H9 (cell line): ENCODE measurements around the gene CHD1. TPM values are rescaled to one million over a fixed set of nuclear protein-coding genes. Genes with fewer than 3 reads are reported as not detected.

Experiments
- DNase-seq: peaks from one replicate; pipeline ENCODE4 v3.0.0-alpha.2; 2017
- H2AFZ ChIP-seq: one replicate; pipeline ENCODE4 v1.6.1; 2013; ENCODE audit warnings: mild to moderate bottlenecking, low read length, control low read depth, moderate library complexity
- H2AK5ac ChIP-seq: 2 replicates; pipeline ENCODE4 v1.6.1; 2013; ENCODE audit warnings: low read length, control low read depth, mixed read lengths; ENCODE audit not compliant: insufficient read length
- H2BK120ac ChIP-seq: one replicate; pipeline ENCODE4 v1.6.1; 2013; ENCODE audit warnings: low read depth, mild to moderate bottlenecking, low read length, control low read depth, inconsistent platforms; ENCODE audit not compliant: poor library complexity, severe bottlenecking
- H2BK12ac ChIP-seq: 2 replicates; pipeline ENCODE4 v1.6.1; 2013; ENCODE audit warnings: low read length, control low read depth, mixed read lengths, low read depth; ENCODE audit not compliant: insufficient read length
- H2BK15ac ChIP-seq: 2 replicates; pipeline ENCODE4 v1.6.1; 2013; ENCODE audit warnings: low read depth, low read length, control low read depth
- H2BK20ac ChIP-seq: one replicate; pipeline ENCODE4 v1.6.1; 2013; ENCODE audit warnings: low read depth, mild to moderate bottlenecking, low read length, control low read depth, inconsistent platforms; ENCODE audit not compliant: poor library complexity, severe bottlenecking
- H2BK5ac ChIP-seq: 2 replicates; pipeline ENCODE4 v1.6.1; 2013; ENCODE audit warnings: low read length, control low read depth, mixed read lengths; ENCODE audit not compliant: insufficient read length
- H3K14ac ChIP-seq: 2 replicates; pipeline ENCODE4 v1.6.1; 2013; ENCODE audit warnings: low read length, control low read depth; ENCODE audit not compliant: insufficient read depth
- H3K18ac ChIP-seq: 2 replicates; pipeline ENCODE4 v1.6.1; 2013; ENCODE audit warnings: low read depth, mild to moderate bottlenecking, mixed read lengths, low read length, control low read depth; ENCODE audit not compliant: insufficient read length
- H3K23ac ChIP-seq: 2 replicates; pipeline ENCODE4 v1.6.1; 2013; ENCODE audit warnings: low read length, control low read depth, mixed read lengths, low read depth; ENCODE audit not compliant: insufficient read length
- H3K23me2 ChIP-seq: 2 replicates; pipeline ENCODE4 v1.6.1; 2013; ENCODE audit warnings: low read depth, mild to moderate bottlenecking, mixed read lengths, low read length, control low read depth; ENCODE audit not compliant: insufficient read length, poor library complexity, severe bottlenecking
- H3K27ac ChIP-seq: 2 replicates; pipeline ENCODE4 v1.5.1; 2013; ENCODE audit warnings: low read length, control low read depth, mixed read lengths, low read depth; ENCODE audit not compliant: insufficient read length
- H3K27me3 ChIP-seq: 2 replicates; pipeline ENCODE4 v1.6.1; 2013; ENCODE audit warnings: low read length, control low read depth, inconsistent platforms; ENCODE audit not compliant: insufficient read depth
- H3K4ac ChIP-seq: 2 replicates; pipeline ENCODE4 v1.6.1; 2013; ENCODE audit warnings: low read depth, mild to moderate bottlenecking, control low read depth, inconsistent platforms, low read length, moderate library complexity
- H3K4me1 ChIP-seq: 2 replicates; pipeline ENCODE4 v1.6.1; 2013; ENCODE audit warnings: low read length, control low read depth, inconsistent platforms; ENCODE audit not compliant: insufficient read depth
- H3K4me2 ChIP-seq: 2 replicates; pipeline ENCODE4 v1.6.1; 2013; ENCODE audit warnings: low read length, control low read depth, mixed read lengths; ENCODE audit not compliant: insufficient read length, insufficient read depth
- H3K56ac ChIP-seq: 2 replicates; pipeline ENCODE4 v1.6.1; 2013; ENCODE audit warnings: low read depth, mild to moderate bottlenecking, mixed read lengths, low read length, control low read depth; ENCODE audit not compliant: insufficient read length
- H3K79me1 ChIP-seq: 2 replicates; pipeline ENCODE4 v1.6.1; 2013; ENCODE audit warnings: low read depth, mild to moderate bottlenecking, moderate library complexity, low read length, control low read depth, inconsistent platforms; ENCODE audit not compliant: insufficient read depth, poor library complexity, severe bottlenecking
- H3K79me2 ChIP-seq: 2 replicates; pipeline ENCODE4 v1.6.1; 2013; ENCODE audit warnings: low read length, control low read depth, inconsistent platforms; ENCODE audit not compliant: insufficient read depth
- H3K9ac ChIP-seq: 2 replicates; pipeline ENCODE4 v1.6.1; 2013; ENCODE audit warnings: low read length, control low read depth, mixed read lengths; ENCODE audit not compliant: insufficient read length; ENCODE audit errors: extremely low read depth
- H3K9me3 ChIP-seq: one replicate; pipeline ENCODE4 v1.6.1; 2013; ENCODE audit warnings: low read depth, low read length, inconsistent platforms; ENCODE audit not compliant: control insufficient read depth
- H3T11ph ChIP-seq: one replicate; pipeline ENCODE4 v1.6.1; 2013; ENCODE audit warnings: mild to moderate bottlenecking, low read length, control low read depth, inconsistent platforms
- H4K20me1 ChIP-seq: one replicate; pipeline ENCODE4 v1.6.1; 2013; ENCODE audit not compliant: control insufficient read depth, insufficient read length, insufficient read depth
- H4K5ac ChIP-seq: 2 replicates; pipeline ENCODE4 v1.6.1; 2013; ENCODE audit warnings: low read depth, mild to moderate bottlenecking, mixed read lengths, low read length, control low read depth; ENCODE audit not compliant: insufficient read length
- H4K8ac ChIP-seq: replicated peaks from 2 replicates; pipeline ENCODE4 v1.6.1; 2013; ENCODE audit warnings: low read length, control low read depth, mixed read lengths, low read depth; ENCODE audit not compliant: insufficient read length
- H4K91ac ChIP-seq: 2 replicates; pipeline ENCODE4 v1.6.1; 2013; ENCODE audit warnings: low read depth, mild to moderate bottlenecking, moderate library complexity, mixed read lengths, low read length, control low read depth; ENCODE audit not compliant: insufficient read length
- H3K27ac Mint-ChIP-seq, 3 experiments: 2 replicates in 2 of 3; 3 replicates in 1 of 3; pipeline ENCODE4 v1.8.0; 2020 to 2021; ENCODE audit warnings: mixed read lengths in 3 of 3, mild to moderate bottlenecking in 1 of 3, moderate library complexity in 1 of 3
- H3K27me3 Mint-ChIP-seq: 2 replicates; pipeline ENCODE4 v1.8.0; 2021; ENCODE audit warnings: low read depth, mild to moderate bottlenecking, moderate library complexity, mixed read lengths
- H3K36me3 Mint-ChIP-seq, 3 experiments: 2 replicates in 2 of 3; 3 replicates in 1 of 3; pipeline ENCODE4 v1.8.0; 2020 to 2021; ENCODE audit warnings: low read depth in 3 of 3, mixed read lengths in 3 of 3; ENCODE audit not compliant: insufficient read depth in 1 of 3
- H3K4me1 Mint-ChIP-seq, 2 experiments: 2 replicates each; pipeline ENCODE4 v1.8.0; 2020; ENCODE audit warnings: mixed read lengths in 2 of 2
- H3K4me3 Mint-ChIP-seq, 2 experiments: 2 replicates in 1 of 2; 3 replicates in 1 of 2; pipeline ENCODE4 v1.8.0; 2020 to 2021; ENCODE audit warnings: mild to moderate bottlenecking in 2 of 2, mixed read lengths in 2 of 2, moderate library complexity in 1 of 2
- H3K9me3 Mint-ChIP-seq, 2 experiments: 2 replicates in 1 of 2; 3 replicates in 1 of 2; pipeline ENCODE4 v1.8.0; 2020; ENCODE audit warnings: mild to moderate bottlenecking in 2 of 2, mixed read lengths in 2 of 2, moderate library complexity in 1 of 2
- WGBS: extraction: QIAGEN DNeasy Blood & Tissue Kit; methylation state at CpG from one replicate; pipeline ENCODE4 v1.1.7; 2013; ENCODE audit warnings: missing lambda C conversion rate, low lambda C conversion rate, mixed read lengths; ENCODE audit not compliant: insufficient read length; ENCODE audit errors: extremely low coverage; 5-methylcytosine and 5-hydroxymethylcytosine counted together
- total RNA-seq: library from RNA; stranded (reverse); gene quantifications from 2 replicates; pipeline ENCODE4 v1.2.1, GENCODE V29; 2021
- TF ChIP-seq, protein P1 (sequence below): fragments of 200-600 bp; sonication (generic); conservative IDR thresholded peaks from 3 replicates; pipeline ENCODE4 v1.8.0; 2021; ENCODE audit warnings: antibody characterized with exemption, mild to moderate bottlenecking

CHD1 gene
- total RNA-seq, 1 experiment from 2014 or later = 62.7 TPM

DNA sequence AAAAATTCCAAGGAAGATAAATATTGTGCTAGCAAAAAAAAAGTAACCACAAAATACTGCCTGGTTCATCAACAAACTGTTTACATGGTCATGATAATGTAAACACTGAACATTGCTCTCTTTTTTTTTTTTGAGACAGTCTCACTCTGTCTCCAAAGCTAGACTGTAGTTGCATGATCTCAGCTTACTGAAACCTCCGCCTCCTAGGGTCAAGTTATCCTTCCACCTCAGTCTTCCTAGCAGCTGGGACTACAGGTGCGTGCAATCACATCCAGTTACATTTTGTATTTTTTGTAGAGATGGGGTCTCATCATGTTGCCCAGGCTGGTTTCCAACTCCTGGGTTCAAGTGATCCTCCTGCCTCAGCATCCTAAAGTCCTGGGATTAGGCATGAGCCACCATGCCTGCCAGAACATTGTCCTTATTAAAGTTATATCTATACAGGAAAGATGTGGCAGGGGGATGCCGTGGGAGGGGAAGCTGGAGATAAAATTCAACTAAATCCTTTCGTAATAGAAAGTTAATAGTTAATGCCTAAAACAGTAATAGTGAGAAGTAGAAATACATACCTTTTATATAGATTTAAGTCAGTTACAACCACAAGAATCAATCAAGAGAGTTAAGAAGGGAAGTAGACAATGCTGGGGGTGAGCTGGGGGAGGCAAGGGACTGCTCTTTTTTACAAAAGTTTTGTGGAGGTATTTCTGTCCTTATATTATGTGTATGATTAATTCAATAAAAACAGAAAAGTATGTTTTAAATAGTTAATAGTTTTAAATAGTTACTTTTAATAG lies 103.0 kb downstream of the CHD1 start:
- Histone ChIP-seq H3K18ac (no peak overlapping the region), H4K5ac (no peak overlapping the region), H3K56ac (no peak overlapping the region), H3K79me1 (no peaks in the 10 kb centered on the region), H3K23me2 (no peaks in the 10 kb centered on the region), H3K4ac (no peak overlapping the region), H3K27ac (no peak overlapping the region), H4K8ac (no peak overlapping the region), H3K9me3 (no peaks in the 10 kb centered on the region), H3K79me2 (no peaks in the 10 kb centered on the region), H4K91ac (no peak overlapping the region), H3K27me3 (no peaks in the 10 kb centered on the region), H2BK20ac (no peak overlapping the region), H2BK15ac (no peak overlapping the region), H2BK120ac (no peak overlapping the region), H3K9ac (no peak overlapping the region), H2BK12ac (no peak overlapping the region), H3K4me1 (no peaks in the 10 kb centered on the region), H3K4me2 (no peak overlapping the region), H2AFZ (no peak overlapping the region), H2AK5ac (no peak overlapping the region), H4K20me1 (no peaks in the 10 kb centered on the region), H3T11ph (no peak overlapping the region), H3K23ac (no peak overlapping the region), H3K14ac (no peak overlapping the region), H2BK5ac (no peak overlapping the region)
- peaks cover 12 to 13% of the 10 kb centered on the region in 2 experiments for H3K9me3 Mint-ChIP-seq
- H3K4me1 Mint-ChIP-seq = peaks cover 0 to 4% of the 10 kb centered on the region in 2 experiments; a peak in 1 of 4 replicates
- peaks cover 3 to 15% (median 7%) of the 10 kb centered on the region in 3 experiments; a peak in 5 of 7 replicates for H3K36me3 Mint-ChIP-seq
- H3K27ac Mint-ChIP-seq = no peak overlapping the region
- H3K4me3 Mint-ChIP-seq = no peak overlapping the region
- no peaks in the 10 kb centered on the region for H3K27me3 Mint-ChIP-seq
- WGBS = no CpG with 5 or more reads among the region's 4 CpGs
- TF ChIP-seq, protein P1, sequence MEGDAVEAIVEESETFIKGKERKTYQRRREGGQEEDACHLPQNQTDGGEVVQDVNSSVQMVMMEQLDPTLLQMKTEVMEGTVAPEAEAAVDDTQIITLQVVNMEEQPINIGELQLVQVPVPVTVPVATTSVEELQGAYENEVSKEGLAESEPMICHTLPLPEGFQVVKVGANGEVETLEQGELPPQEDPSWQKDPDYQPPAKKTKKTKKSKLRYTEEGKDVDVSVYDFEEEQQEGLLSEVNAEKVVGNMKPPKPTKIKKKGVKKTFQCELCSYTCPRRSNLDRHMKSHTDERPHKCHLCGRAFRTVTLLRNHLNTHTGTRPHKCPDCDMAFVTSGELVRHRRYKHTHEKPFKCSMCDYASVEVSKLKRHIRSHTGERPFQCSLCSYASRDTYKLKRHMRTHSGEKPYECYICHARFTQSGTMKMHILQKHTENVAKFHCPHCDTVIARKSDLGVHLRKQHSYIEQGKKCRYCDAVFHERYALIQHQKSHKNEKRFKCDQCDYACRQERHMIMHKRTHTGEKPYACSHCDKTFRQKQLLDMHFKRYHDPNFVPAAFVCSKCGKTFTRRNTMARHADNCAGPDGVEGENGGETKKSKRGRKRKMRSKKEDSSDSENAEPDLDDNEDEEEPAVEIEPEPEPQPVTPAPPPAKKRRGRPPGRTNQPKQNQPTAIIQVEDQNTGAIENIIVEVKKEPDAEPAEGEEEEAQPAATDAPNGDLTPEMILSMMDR = no peak
- DNase-seq = no peak
